Prostate gland (tissue), 2 donors: ENCODE data around the gene GNB3. TPM values are rescaled to one million over a fixed set of nuclear protein-coding genes. Genes with fewer than 3 reads are reported as not detected.

ENCODE experiments used
- DNase-seq: peaks from one replicate; pipeline ENCODE4 v3.0.0-alpha.2; 2019; ENCODE audit warnings: low spot score
- H3K27ac ChIP-seq, 2 donors: fragments of 200-600 bp; sonication (generic); 2 replicates each; pipeline ENCODE4 v1.5.1; 2017 to 2019
- H3K27me3 ChIP-seq: fragments of 200-600 bp; sonication (generic); replicated peaks from 2 replicates; pipeline ENCODE4 v1.5.1; 2019; ENCODE audit not compliant: insufficient read depth
- H3K36me3 ChIP-seq, 2 donors: fragments of 200-600 bp; sonication (generic); 1 replicate in 1 of 2; 2 replicates in 1 of 2; pipeline versions ENCODE4 v1.5.1 to v1.8.1; 2017 to 2019
- H3K4me1 ChIP-seq: fragments of 200-600 bp; sonication (generic); replicated peaks from 2 replicates; pipeline ENCODE4 v1.5.1; 2019
- H3K4me3 ChIP-seq, 2 donors: fragments of 200-600 bp; sonication (generic); 2 replicates each; pipeline ENCODE4 v1.5.1; 2017 to 2019
- H3K9me3 ChIP-seq: fragments of 200-600 bp; sonication (generic); 2 replicates; pipeline ENCODE4 v1.5.1; 2017
- CTCF ChIP-seq, 4 experiments: fragments of 200-600 bp in 2 of 4; fragments of 450-650 bp in 2 of 4; sonication (generic) in 2 of 4; IDR thresholded peaks; 1 replicate in 3 of 4; 2 replicates in 1 of 4; pipeline ENCODE4 v1.5.1; 2016 to 2019; ENCODE audit warnings: antibody characterized with exemption in 4 of 4, mild to moderate bottlenecking in 2 of 4, moderate library complexity in 2 of 4
- POLR2A ChIP-seq: fragments of 450-650 bp; IDR thresholded peaks from one replicate; pipeline ENCODE4 v1.6.1; 2016; ENCODE audit warnings: antibody characterized with exemption, mild to moderate bottlenecking
- POLR2AphosphoS5 ChIP-seq: sonication (generic); formaldehyde crosslinking; IDR thresholded peaks from one replicate; pipeline ENCODE4 v1.6.1; 2017; ENCODE audit warnings: antibody characterized with exemption
- whole genome bisulfite sequencing: methylation state at CpG from one replicate; pipeline ENCODE4 v1.1.5; 2018; 5-methylcytosine and 5-hydroxymethylcytosine counted together
- intact Hi-C: fragments of 100-400 bp; cut with DNase I; formaldehyde crosslinking; loops from one replicate; pipeline ENCODE4 v1.14.2; 2022
- total RNA-seq, 2 donors: library from RNA; depleted of rRNA; stranded (reverse); fragments of >200 nt; gene quantifications; one replicate each; pipeline ENCODE4 v1.1.0, GENCODE V29; 2016

The GNB3 gene
- total RNA-seq, 2 donors from 2014 or later = 2.3 to 2.4 TPM

GRCh38 chr12:6825398-6826124 lies 15.2 kb upstream of the GNB3 start:
- Histone ChIP-seq H3K27ac (no peak overlapping the region), H3K4me3 (no peak overlapping the region), H3K9me3 (no peaks in the 10 kb centered on the region), H3K36me3 (no peaks in the 10 kb centered on the region), H3K27me3 (no peaks in the 10 kb centered on the region), H3K4me1 (no peaks in the 10 kb centered on the region)
- DNase-seq = peak; percentile 77
- intact Hi-C loops = loop anchor here (5.0 kb wide), 3 partner anchors 58 to 208 kb away; partner anchors contain the start of genes MLF2 and PTMS
- TF ChIP-seq POLR2A (no peak), CTCF (IDR thresholded peaks at IDR 0.05) (peak; percentile 89 to 94 (median 93)), POLR2AphosphoS5 (peak; percentile 55)
- WGBS = 10% methylated on average over 18 of the region's 19 CpGs

GRCh38 chr12:6826125-6826733 lies 14.5 kb upstream of the GNB3 start:
- Histone ChIP-seq H3K4me1 (no peaks in the 10 kb centered on the region), H3K4me3 (no peak overlapping the region), H3K9me3 (no peaks in the 10 kb centered on the region), H3K36me3 (no peaks in the 10 kb centered on the region), H3K27ac (no peak overlapping the region), H3K27me3 (no peaks in the 10 kb centered on the region)
- DNase-seq = no peak
- 77% methylated on average over 17 of the region's 17 CpGs for WGBS
- TF ChIP-seq POLR2A (no peak), CTCF (IDR thresholded peaks at IDR 0.05) (no peak), POLR2AphosphoS5 (no peak)
- intact Hi-C loops = loop anchor here (5.0 kb wide), 3 partner anchors 59 to 209 kb away; partner anchors contain the start of genes MLF2 and PTMS

- Histone ChIP-seq H3K4me1 (no peaks in the 10 kb centered on the region), H3K27ac (peak overlapping the region; percentile 8 to 53), H3K4me3 (no peak overlapping the region), H3K9me3 (no peaks in the 10 kb centered on the region), H3K27me3 (no peaks in the 10 kb centered on the region), H3K36me3 (no peaks in the 10 kb centered on the region)
- DNase-seq = no peak
- no peak for TF ChIP-seq POLR2AphosphoS5
- TF ChIP-seq POLR2A = no peak
- no peak for TF ChIP-seq CTCF (IDR thresholded peaks at IDR 0.05)
- 69% methylated on average over 22 of the region's 22 CpGs for WGBS
- intact Hi-C loops = loop anchor here (5.0 kb wide), 3 partner anchors 60 to 210 kb away; partner anchors contain the start of genes MLF2 and PTMS
These were observed 13.8 kb upstream of the GNB3 start for GRCh38 chr12:6826734-6827436.

GRCh38 chr12:6827437-6827911 lies 13.3 kb upstream of the GNB3 start:
- H3K4me3 ChIP-seq = peak overlapping the region in 1 of 2 donors; percentile 4
- H3K4me1 ChIP-seq = no peaks in the 10 kb centered on the region
- DNase-seq = peak; percentile 83
- 7% methylated on average over 8 of the region's 8 CpGs for WGBS
- intact Hi-C loops = loop anchor here (5.0 kb wide), 3 partner anchors 60 to 210 kb away; partner anchors contain the start of genes MLF2 and PTMS
- H3K27ac ChIP-seq = peak overlapping the region; percentile 8 to 53
- H3K36me3 ChIP-seq = no peaks in the 10 kb centered on the region
- H3K9me3 ChIP-seq = no peaks in the 10 kb centered on the region
- TF ChIP-seq CTCF (IDR thresholded peaks at IDR 0.05) (no peak), POLR2AphosphoS5 (peak; percentile 74), POLR2A (no peak)
- H3K27me3 ChIP-seq = no peaks in the 10 kb centered on the region
